Progenitor cell of endocrine pancreas (in vitro differentiated cells): ENCODE results near the gene TMC7. TPM values are rescaled to one million over a fixed set of nuclear protein-coding genes. Genes with fewer than 3 reads are reported as not detected.
"Not testable (repeated sequence)": the region's sequence is repeated elsewhere in the genome, so short reads cannot be mapped to it uniquely, and the experiment has no call there.

Experiments used
- DNase-seq: peaks from one replicate; pipeline ENCODE4 v3.0.0; 2021; ENCODE audit warnings: low spot score; ENCODE audit not compliant: unreplicated experiment
- H3K27ac Mint-ChIP-seq: 2 replicates; pipeline ENCODE4 v1.8.0; 2021; ENCODE audit warnings: mild to moderate bottlenecking, moderate library complexity, mixed read lengths
- H3K27me3 Mint-ChIP-seq: 2 replicates; pipeline ENCODE4 v1.8.0; 2021; ENCODE audit warnings: mixed read lengths
- H3K36me3 Mint-ChIP-seq: 2 replicates; pipeline ENCODE4 v1.8.0; 2022; ENCODE audit warnings: mixed read lengths; ENCODE audit not compliant: insufficient read depth
- H3K4me1 Mint-ChIP-seq: 2 replicates; pipeline ENCODE4 v1.8.0; 2021; ENCODE audit warnings: low read depth, mixed read lengths
- H3K4me3 Mint-ChIP-seq: 2 replicates; pipeline ENCODE4 v1.8.0; 2021; ENCODE audit warnings: low read depth, mild to moderate bottlenecking, moderate library complexity, mixed read lengths
- H3K9me3 Mint-ChIP-seq: 2 replicates; pipeline ENCODE4 v1.8.0; 2021; ENCODE audit warnings: low read depth, mixed read lengths
- CTCF ChIP-seq: fragments of 200-600 bp; sonication (generic); IDR thresholded peaks from one replicate; pipeline ENCODE4 v1.5.0; 2021; ENCODE audit warnings: antibody characterized with exemption, mild to moderate bottlenecking; ENCODE audit not compliant: unreplicated experiment
- total RNA-seq: library from RNA; stranded (reverse); gene quantifications from 2 replicates; pipeline ENCODE4 v1.2.1, GENCODE V29; 2021

TMC7 gene
- total RNA-seq, 1 donor from 2014 or later, result 4.8 TPM

GRCh38 chr16:18984435-18985005, 786 bp downstream of the TMC7 start:
- Mint-ChIP-seq H3K4me1 (peaks cover 7% of the 10 kb centered on the region), H3K4me3 (peak overlapping the region; percentile 74), H3K27me3 (peaks cover 30% of the 10 kb centered on the region), H3K9me3 (no peaks in the 10 kb centered on the region), H3K27ac (peak overlapping the region; percentile 52), H3K36me3 (peaks cover 5% of the 10 kb centered on the region)
- DNase-seq, result no peak
- no peak for TF ChIP-seq CTCF

- not testable (repeated sequence) for DNase-seq, H3K36me3 Mint-ChIP-seq, H3K27ac Mint-ChIP-seq, H3K9me3 Mint-ChIP-seq
- Mint-ChIP-seq H3K4me3 (peak overlapping the region; percentile 74), H3K4me1 (peaks cover 12% of the 10 kb centered on the region), H3K27me3 (peaks cover 23% of the 10 kb centered on the region)
Measured at GRCh38 chr16:18985256-18985655, 1.5 kb downstream of the TMC7 start.

GRCh38 chr16:18991731-18992130, 8.0 kb downstream of the TMC7 start:
- H3K27me3 Mint-ChIP-seq, result not testable (repeated sequence)

GRCh38 chr16:18993531-18993930, 9.8 kb downstream of the TMC7 start:
- H3K4me1 Mint-ChIP-seq, result peaks cover 15% of the 10 kb centered on the region
- H3K27ac Mint-ChIP-seq, result not testable (repeated sequence)

More at GRCh38 chr16:18991731-18992130, 8.0 kb downstream of the TMC7 start:
- DNase-seq, H3K4me3 Mint-ChIP-seq, H3K27ac Mint-ChIP-seq, H3K9me3 Mint-ChIP-seq: not testable (repeated sequence)
- Mint-ChIP-seq H3K4me1 (peaks cover 15% of the 10 kb centered on the region), H3K36me3 (peaks cover 12% of the 10 kb centered on the region)

GRCh38 chr16:18994181-18994580, 10.4 kb downstream of the TMC7 start:
- not testable (repeated sequence) for H3K27ac Mint-ChIP-seq, H3K9me3 Mint-ChIP-seq, DNase-seq, H3K4me3 Mint-ChIP-seq, H3K27me3 Mint-ChIP-seq
- peaks cover 12% of the 10 kb centered on the region for H3K36me3 Mint-ChIP-seq
- H3K4me1 Mint-ChIP-seq, result peaks cover 16% of the 10 kb centered on the region

More at GRCh38 chr16:18993531-18993930, 9.8 kb downstream of the TMC7 start:
- not testable (repeated sequence) for H3K4me3 Mint-ChIP-seq, DNase-seq, H3K27me3 Mint-ChIP-seq, H3K9me3 Mint-ChIP-seq
- peaks cover 12% of the 10 kb centered on the region for H3K36me3 Mint-ChIP-seq

GRCh38 chr16:18995406-18995805, 11.7 kb downstream of the TMC7 start:
- H3K4me3 Mint-ChIP-seq, H3K27me3 Mint-ChIP-seq, H3K36me3 Mint-ChIP-seq, H3K27ac Mint-ChIP-seq, H3K9me3 Mint-ChIP-seq, DNase-seq, H3K4me1 Mint-ChIP-seq: not testable (repeated sequence)

- not testable (repeated sequence) for H3K36me3 Mint-ChIP-seq, H3K4me3 Mint-ChIP-seq, DNase-seq, H3K9me3 Mint-ChIP-seq, H3K4me1 Mint-ChIP-seq, H3K27me3 Mint-ChIP-seq, H3K27ac Mint-ChIP-seq
Measured at GRCh38 chr16:18996536-18996935, 12.8 kb downstream of the TMC7 start.

GRCh38 chr16:18997001-18997400, 13.3 kb downstream of the TMC7 start:
- H3K27me3 Mint-ChIP-seq, H3K4me1 Mint-ChIP-seq, H3K4me3 Mint-ChIP-seq, H3K27ac Mint-ChIP-seq, H3K36me3 Mint-ChIP-seq, DNase-seq, H3K9me3 Mint-ChIP-seq: not testable (repeated sequence)

GRCh38 chr16:18999045-18999393, 15.3 kb downstream of the TMC7 start:
- H3K27ac Mint-ChIP-seq, result no peak overlapping the region
- H3K4me3 Mint-ChIP-seq, result no peak overlapping the region
- H3K36me3 Mint-ChIP-seq, result peaks cover 9% of the 10 kb centered on the region
- H3K4me1 Mint-ChIP-seq, result peaks cover 5% of the 10 kb centered on the region
- H3K9me3 Mint-ChIP-seq, result no peaks in the 10 kb centered on the region
- DNase-seq, result no peak
- no peak for TF ChIP-seq CTCF
- H3K27me3 Mint-ChIP-seq, result no peaks in the 10 kb centered on the region
